Measurements from ENCODE around the gene SPARC. TPM values are rescaled to one million over a fixed set of nuclear protein-coding genes. Genes with fewer than 3 reads are reported as not detected.
"Not testable (repeated sequence)": the region's sequence is repeated elsewhere in the genome, so short reads cannot be mapped to it uniquely, and the experiment has no call there.

SPARC gene
- total RNA-seq, 1 donor = 1,011 TPM

- no peak for DNase-seq (ENCODE audit: low read depth)
- no peak overlapping the region for H3K4me3 ChIP-seq (ENCODE audit: low read depth, low read length)
- TF ChIP-seq, protein P1, sequence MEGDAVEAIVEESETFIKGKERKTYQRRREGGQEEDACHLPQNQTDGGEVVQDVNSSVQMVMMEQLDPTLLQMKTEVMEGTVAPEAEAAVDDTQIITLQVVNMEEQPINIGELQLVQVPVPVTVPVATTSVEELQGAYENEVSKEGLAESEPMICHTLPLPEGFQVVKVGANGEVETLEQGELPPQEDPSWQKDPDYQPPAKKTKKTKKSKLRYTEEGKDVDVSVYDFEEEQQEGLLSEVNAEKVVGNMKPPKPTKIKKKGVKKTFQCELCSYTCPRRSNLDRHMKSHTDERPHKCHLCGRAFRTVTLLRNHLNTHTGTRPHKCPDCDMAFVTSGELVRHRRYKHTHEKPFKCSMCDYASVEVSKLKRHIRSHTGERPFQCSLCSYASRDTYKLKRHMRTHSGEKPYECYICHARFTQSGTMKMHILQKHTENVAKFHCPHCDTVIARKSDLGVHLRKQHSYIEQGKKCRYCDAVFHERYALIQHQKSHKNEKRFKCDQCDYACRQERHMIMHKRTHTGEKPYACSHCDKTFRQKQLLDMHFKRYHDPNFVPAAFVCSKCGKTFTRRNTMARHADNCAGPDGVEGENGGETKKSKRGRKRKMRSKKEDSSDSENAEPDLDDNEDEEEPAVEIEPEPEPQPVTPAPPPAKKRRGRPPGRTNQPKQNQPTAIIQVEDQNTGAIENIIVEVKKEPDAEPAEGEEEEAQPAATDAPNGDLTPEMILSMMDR (IDR thresholded peaks at IDR 0.05; ENCODE audit: insufficient read depth, low read length) = no peak
Measured at GRCh38 chr5:151703227-151703626, 16.5 kb upstream of the SPARC start.

- DNase-seq (ENCODE audit: low read depth) = no peak
- TF ChIP-seq, protein P1 (IDR thresholded peaks at IDR 0.05; ENCODE audit: insufficient read depth, low read length) = no peak
Measured at GRCh38 chr5:151700820-151701219, 14.1 kb upstream of the SPARC start.

GRCh38 chr5:151700296-151700695 is 13.6 kb upstream of the SPARC start:
- DNase-seq (ENCODE audit: low read depth) = no peak
- H3K4me3 ChIP-seq (ENCODE audit: low read depth, low read length) = no peak overlapping the region
- TF ChIP-seq, protein P1 (IDR thresholded peaks at IDR 0.05; ENCODE audit: insufficient read depth, low read length) = no peak

More at GRCh38 chr5:151700820-151701219, 14.1 kb upstream of the SPARC start:
- H3K4me3 ChIP-seq (ENCODE audit: low read depth, low read length) = no peak overlapping the region

DNA sequence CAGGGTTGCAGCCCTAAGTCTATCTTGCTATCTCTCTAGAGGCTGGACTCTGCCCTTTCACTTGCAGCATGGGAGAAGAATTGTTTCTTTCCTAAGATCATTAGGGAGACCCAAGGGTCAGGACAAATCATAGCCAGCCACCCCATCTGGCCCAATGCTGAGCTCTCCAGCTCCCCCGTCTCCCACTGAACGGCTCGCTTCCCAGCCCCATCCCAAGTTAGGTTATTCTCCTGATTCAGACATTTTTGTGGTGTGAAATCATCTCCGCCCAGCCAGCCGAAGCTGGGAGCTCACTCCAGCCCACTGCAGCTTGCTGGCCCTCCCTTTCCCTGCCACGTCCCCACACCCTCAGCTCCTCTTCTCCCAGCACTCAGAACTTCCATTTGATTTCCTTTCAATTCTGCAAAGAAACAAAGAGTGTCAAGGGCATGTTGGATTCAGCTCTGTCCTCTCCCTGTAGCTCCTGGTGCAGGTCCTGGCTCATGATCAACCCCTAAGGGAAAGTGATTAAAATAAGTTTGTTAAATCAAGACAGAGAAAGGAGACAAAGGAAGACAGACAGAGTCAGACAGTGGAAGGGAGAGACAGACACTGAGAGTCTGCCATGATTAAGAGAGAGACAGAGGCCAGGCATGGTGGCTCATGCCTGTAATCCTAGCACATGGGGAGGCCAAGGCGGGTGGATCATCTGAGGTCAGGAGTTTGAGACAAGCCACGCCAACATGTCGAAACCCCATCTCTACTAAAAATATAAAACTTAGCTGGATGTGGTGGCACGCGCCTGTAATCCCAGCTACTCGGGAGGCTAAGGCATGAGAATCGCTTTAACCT is 12.6 kb upstream of the SPARC start:
- no peak overlapping the region for H3K4me3 ChIP-seq (ENCODE audit: low read depth, low read length)
- TF ChIP-seq, protein P1 (IDR thresholded peaks at IDR 0.05; ENCODE audit: insufficient read depth, low read length) = no peak
- peak; percentile 98 for DNase-seq (ENCODE audit: low read depth)

DNA sequence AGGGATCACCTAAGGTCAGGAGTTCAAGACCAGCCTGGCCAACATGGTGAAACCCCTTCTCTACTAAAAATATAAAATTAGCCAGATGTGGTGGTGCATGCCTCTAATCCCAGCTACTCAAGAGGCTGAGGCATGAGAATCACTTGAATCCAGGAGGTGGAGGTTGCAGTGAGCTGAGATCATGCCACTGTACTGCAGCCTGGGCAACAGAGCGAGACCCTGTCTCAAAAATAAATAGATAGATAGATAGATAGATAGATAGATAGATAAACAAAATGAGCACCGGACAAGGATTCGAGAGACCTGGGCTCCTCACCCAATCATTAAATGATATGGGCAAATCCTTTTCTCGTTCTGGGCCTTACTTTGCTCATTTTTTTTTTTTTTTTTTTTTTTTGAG is 11.4 kb upstream of the SPARC start:
- not testable (repeated sequence) for H3K4me3 ChIP-seq (ENCODE audit: low read depth, low read length); DNase-seq (ENCODE audit: low read depth)

DNA sequence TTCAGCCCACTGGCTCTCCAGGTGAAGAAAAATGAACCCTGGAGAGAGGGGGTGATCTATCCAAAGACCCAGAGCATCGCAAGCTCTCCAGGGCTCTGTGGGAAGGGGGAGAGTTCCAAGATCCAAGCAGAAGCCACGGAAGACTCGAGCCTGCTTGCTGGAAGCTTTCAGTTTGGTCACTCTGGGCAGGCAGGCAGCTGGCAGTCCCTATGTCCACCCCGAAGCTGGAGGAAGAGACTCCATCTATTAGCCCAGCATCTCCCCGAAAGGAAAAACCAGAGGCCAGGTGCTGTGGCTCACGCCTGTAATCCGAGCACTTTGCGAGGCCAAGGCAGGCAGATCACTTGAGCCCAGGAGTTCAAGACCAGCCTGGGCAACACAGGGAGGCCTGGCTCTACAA is 10.7 kb upstream of the SPARC start:
- TF ChIP-seq, protein P1 (IDR thresholded peaks at IDR 0.05; ENCODE audit: insufficient read depth, low read length) = no peak
- H3K4me3 ChIP-seq (ENCODE audit: low read depth, low read length) = no peak overlapping the region
- peak; percentile 51 for DNase-seq (ENCODE audit: low read depth)

GRCh38 chr5:151696470-151697061 is 9.9 kb upstream of the SPARC start:
- peak overlapping the region; percentile 32 for H3K4me3 ChIP-seq (ENCODE audit: low read depth, low read length)
- DNase-seq (ENCODE audit: low read depth) = peak; percentile 100
- TF ChIP-seq, protein P1 (IDR thresholded peaks at IDR 0.05; ENCODE audit: insufficient read depth, low read length) = no peak
